KG1 (cell line): ENCODE data around the gene OSTF1.
A peak's percentile ranks its signal among the peaks of the same experiment; 100 is the strongest.

ENCODE experiments used
- DNase-seq: peaks from one replicate; lab custom pipeline; 2025; lab: John Stamatoyannopoulos, UW

The OSTF1 gene

DNA sequence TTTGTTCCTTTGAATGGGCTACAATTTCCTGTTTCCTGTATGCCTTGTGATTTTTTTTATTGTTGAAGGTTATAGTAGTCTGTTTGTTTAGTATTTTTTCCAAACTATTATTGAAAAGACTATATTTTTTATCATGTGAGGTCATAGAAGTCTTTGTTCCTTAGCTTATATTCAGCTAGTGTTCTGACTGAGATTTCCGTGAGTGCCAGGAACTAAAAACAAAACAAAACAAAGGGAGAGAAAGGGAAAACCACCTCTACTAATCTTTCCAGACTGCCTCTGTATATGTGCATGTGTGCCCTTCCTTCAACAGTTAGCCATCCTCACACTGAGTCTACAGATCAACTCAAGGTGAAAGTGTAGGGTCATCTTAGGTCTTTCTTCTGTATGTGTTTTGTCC is 79.0 kb downstream of the OSTF1 start:
- DNase-seq = no peak

DNA sequence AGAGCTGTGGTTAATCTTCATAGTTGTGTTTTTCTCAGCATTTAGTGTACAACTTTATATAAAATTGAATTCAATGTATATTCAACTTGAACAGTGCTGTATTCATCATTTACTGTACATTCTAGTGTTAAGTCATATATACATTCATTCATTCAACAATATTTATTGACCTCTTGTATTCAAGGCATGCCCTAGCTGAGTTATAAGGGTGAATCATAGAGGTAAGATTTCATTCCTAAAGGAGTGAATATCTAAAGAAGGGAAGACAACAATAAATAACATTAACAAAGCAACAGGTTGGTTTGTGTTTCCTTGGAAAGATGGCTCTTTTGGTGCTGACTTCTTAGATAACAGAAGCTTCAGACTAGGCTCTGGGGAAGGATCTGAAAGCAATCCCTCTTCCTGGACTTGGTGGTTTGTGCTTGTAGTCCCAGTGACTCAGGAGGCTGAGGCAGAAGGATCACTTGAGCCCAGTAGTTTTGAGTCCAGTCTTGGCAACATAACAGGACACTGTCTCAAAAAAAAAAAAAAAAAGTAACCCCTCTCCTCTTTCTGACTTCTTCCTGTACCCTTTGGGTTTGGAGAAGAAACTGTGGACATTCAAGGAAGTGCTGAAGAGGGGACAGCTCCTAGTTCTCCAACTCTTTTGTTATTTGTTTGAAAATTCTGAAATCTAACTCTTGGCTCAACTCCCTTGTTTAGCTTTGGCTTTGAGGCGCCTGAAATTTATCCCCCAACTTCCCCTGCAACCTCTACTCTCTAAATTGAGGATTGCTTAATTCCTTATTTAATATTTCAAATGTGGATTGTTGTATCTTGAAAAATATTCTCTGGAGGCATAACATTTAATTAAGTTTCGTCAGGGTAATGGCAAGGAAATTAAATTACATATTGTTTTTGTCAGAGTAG is 80.2 kb downstream of the OSTF1 start:
- DNase-seq = no peak

DNA sequence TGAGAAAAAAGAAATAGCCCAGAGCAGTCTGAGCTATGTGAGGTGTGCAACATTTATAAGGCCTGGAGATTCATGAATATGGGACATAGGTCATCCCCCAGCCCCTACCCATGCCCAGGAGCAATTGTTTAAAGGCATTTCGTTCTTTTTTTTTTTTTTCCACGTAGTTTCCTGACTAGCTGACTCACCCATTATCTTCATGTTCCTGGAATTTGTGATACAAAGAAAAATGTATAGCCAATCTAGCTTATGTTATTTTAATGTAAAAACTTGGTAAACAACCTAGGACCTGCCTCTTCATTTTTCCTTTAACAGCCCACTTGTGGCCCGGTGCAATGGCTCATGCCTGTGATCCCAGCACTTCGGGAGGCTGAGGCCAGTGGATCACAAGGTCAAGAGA is 81.3 kb downstream of the OSTF1 start:
- DNase-seq = no peak

DNA sequence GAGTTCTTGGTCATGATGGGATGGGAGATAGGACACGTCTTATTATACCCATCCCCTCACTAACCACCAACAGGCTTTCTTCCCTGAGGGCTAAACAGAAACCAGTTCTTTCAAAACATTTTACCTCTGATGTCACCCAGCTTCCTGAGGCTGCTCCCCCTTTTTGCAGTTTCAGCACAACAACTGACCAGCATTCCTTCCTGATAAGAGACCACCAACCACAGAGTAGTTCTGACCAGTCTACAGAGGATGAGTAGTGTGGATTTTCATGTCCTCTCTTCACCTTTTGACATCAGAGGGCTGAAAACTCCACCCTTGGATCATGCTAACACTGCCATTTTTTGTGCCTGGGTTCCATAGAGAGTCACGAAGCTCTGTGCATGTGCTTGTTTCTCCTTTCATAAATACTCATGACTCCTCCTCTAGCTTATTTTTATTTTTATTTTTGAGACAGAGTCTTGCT is 82.6 kb downstream of the OSTF1 start:
- no peak for DNase-seq

DNA sequence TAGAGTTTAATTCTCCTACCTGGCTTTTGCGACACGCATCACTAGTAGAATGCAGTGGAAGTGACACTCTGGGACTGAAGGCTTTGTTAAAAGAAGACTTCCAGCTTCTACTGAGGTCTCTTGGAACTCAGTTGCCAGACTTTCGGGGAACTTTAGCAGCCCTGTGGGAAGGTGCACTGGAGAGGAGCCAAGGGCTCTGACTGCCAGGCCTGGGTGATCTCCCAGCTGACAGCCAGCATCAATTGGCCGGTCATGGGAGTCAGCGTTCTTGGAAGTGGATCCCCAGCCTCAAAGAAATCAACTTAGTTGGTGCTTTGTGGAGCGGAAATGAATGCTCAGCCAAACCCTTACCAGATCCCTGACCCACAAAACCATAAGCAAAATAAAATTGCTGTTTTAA is 87.1 kb downstream of the OSTF1 start:
- DNase-seq = no peak

DNA sequence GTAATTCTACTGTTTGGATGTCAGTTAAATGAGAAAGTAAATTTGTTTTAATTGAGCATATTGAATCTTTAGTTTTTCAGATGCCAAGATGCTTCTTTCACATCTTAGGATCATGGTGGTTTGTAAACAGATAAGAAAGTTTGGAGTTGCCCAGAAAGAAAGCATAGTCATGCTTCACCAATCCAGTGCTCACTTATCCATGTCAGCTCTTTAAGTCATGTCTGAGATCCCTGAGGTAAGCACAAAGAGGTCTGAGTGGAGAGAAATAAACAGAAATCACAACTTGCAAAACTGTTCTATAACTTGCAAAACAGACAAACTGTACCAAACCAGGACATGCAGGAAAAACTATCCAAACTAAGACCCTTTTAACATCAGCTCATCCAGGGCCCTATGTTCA is 87.7 kb downstream of the OSTF1 start:
- DNase-seq = no peak

DNA sequence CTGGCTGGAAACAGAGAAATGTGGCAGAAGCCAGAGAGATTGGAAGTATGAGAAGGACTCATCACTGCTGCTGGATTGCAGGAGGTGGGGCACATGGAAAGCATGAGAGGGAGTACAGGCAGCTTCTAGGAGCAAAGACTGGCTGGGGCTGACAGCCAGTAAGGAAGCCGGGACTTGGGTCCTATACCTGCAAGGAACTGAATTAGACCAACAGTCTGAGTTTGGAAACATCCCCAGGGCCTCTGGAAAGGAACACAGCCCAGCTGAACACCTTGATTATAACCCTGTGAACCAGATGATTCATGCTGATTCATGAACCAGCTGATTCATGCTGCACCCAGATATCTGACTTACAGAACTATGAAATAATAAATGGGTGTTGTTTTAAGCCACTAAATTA is 93.4 kb downstream of the OSTF1 start:
- DNase-seq = no peak

DNA sequence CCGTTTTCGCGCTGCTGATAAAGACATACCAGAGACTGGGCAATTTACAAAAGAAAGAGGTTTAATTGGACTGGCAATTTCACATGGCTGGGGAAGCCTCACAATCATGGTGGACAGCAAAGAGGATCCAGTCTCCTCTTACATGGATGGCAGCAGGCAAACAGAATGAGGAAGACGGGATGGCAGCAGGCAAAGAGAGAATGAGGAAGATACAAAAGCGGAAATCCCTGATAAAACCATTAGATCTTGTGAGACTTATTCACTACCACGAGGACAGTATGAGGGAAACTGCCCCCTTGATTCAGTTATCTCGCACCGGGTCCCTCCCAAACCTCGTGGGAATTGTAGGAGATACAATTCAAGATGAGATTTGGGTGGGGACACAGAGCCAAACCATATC is 95.0 kb downstream of the OSTF1 start:
- DNase-seq = no peak

DNA sequence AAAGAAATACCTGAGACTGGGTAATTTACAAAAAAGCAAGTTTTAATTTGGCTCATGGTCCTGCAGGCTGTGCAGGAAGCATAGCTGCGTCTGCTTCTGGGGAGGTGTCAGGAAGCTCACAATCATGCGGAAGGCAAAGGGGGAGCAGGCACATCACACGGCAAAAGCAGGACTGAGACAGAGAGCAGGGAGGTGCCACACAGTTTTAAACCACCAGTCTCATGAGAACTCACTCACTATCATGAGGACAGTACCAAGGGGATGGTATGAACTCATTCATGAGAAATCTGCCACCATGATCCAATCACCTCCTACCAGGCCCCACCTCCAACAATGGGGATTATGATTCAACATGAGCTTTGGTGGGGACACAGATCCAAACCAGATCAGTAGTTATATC is 96.2 kb downstream of the OSTF1 start:
- no peak for DNase-seq

DNA sequence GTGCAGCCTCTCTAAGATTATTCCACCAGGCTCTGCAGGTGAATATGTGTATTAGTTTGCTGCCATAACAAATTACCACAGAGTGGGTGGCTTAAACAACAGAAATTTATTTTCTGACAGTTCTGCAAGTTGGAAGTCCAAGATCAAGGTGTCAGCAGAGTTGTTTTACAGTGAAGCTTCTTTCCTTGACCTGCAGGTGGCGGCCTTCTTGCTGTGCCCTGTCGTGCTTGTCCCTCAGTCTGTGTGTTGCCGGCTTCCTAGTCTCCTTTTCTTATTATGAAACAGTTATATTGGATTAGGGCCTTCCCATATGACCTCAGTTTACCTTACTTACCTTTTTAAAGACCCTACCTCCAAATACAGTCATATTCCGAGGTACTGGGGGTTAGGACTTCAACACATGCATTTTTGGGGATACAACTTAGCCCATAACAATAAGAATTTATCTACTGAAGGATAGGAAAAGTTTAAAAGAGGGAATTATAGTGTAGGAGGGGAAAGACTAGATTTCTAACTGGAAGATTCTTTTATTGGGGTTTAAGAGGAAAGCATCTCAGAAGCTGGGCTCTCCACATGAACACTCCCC is 97.4 kb downstream of the OSTF1 start:
- DNase-seq = peak; percentile 16

DNA sequence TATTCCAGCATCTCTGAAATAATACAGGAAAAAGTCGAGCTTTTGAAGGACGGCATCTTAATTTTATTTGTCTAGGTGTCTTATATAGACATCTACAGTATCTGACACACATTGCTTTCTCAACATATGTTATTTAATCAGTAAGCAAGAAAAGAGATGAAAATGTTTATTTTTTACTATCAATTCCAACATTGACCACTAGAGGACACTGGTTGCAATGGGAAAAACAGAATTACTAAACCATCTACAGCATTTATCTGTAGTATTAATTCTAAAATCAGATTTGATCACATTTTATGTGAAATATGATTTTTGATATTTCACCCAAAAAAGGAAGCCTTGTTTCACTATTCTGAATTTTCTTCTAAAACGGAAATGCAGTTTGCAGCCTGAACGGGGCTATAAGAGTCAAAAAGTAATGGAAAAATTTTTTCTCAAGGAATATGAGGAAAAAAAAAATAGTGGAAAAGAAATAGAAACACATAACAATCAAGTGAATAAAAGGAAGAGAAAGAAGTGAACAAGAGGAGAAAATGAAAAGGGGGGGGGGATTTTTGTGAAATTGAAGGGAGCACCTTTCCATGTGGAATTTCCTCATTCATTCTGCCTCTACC is 98.6 kb downstream of the OSTF1 start:
- peak; percentile 14 for DNase-seq

DNA sequence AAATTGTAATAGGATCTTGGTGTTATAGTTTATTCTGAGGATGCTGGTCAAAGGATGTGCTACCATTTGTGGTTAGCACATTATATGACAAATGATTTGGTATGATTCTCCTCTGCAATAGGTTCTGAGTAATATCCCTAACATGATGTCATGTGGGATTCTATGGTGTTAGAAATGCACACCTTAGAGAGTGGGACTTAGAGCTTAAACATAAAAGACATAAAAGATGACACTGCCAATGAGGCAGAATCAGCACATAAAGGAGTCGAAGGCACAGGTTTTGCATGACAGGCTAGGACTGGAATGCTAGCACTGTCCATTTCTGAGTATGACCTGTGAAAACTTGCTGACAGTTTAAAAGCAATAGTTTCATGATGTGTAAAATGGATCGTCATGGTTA is 100.4 kb downstream of the OSTF1 start:
- DNase-seq = no peak

DNA sequence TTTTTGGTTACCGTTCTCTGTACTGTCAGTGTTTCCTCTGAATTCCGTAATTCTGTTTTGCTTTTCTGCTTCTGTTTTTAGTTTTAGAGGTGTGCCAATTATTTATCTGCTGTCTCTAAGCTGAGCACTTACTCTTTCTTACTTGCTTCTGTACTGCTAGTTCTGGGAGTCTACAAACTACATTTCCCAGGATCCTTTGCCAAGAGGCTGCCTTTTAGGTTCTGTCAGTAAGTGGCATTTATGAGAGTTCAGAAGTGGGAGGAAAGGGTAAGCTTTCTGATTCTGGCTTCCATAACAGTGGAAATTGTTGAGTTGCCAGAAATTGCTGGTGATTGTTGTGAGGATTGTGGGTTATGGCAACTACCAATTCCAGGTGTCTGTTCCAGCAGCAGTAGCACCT is 102.4 kb downstream of the OSTF1 start:
- no peak for DNase-seq
